OCI-LY7 (cell line): ENCODE results near the gene DIAPH1. TPM values are rescaled to one million over a fixed set of nuclear protein-coding genes. Genes with fewer than 3 reads are reported as not detected.

ENCODE experiments used
- BruUV-seq: library from RNA; stranded (reverse); fragments of 400-500 nt; replicated peaks from 2 replicates; lab custom pipeline; 2021; lab: Mats Ljungman, UMichigan
- CTCF ChIA-PET: fragments of 300-600 bp; sonication (Branson Sonifier 250); formaldehyde crosslinking; loops from one replicate; lab custom pipeline; 2022; ENCODE audit warnings: antibody characterized with exemption; ENCODE audit not compliant: unreplicated experiment; lab: Charles Lee
- POLR2A ChIA-PET: fragments of 300-600 bp; sonication (Branson Sonifier 250); formaldehyde crosslinking; loops from one replicate; lab custom pipeline; 2022; ENCODE audit warnings: antibody characterized with exemption; lab: Charles Lee
- DNase-seq: peaks from one replicate; pipeline ENCODE4 v3.0.0-alpha.2; 2015; ENCODE audit warnings: low spot score
- H2AFZ ChIP-seq: fragments of 200-600 bp; sonication (generic), shearing (Covaris generic); 2 replicates; pipeline ENCODE4 v1.6.1; 2014; ENCODE audit warnings: mild to moderate bottlenecking, antibody characterized with exemption, low read length, moderate library complexity
- H3K27ac ChIP-seq: fragments of 200-600 bp; sonication (generic); 2 replicates; pipeline ENCODE4 v1.5.1; 2014; ENCODE audit warnings: mixed run types, low read depth, mild to moderate bottlenecking, moderate library complexity, low read length, inconsistent platforms; ENCODE audit not compliant: poor library complexity, severe bottlenecking
- H3K36me3 ChIP-seq: fragments of 200-600 bp; sonication (generic); 2 replicates; pipeline ENCODE4 v1.6.1; 2014; ENCODE audit warnings: mild to moderate bottlenecking, antibody characterized with exemption, low read length, moderate library complexity, mixed read lengths; ENCODE audit not compliant: insufficient read depth
- H3K4me1 ChIP-seq: fragments of 200-600 bp; sonication (generic); 2 replicates; pipeline ENCODE4 v1.5.1; 2014; ENCODE audit warnings: mild to moderate bottlenecking, low read length; ENCODE audit not compliant: insufficient read depth, poor library complexity, severe bottlenecking
- H3K4me2 ChIP-seq: fragments of 200-600 bp; sonication (generic); 2 replicates; pipeline ENCODE4 v1.6.1; 2014; ENCODE audit warnings: mild to moderate bottlenecking, low read length
- H3K4me3 ChIP-seq: fragments of 200-600 bp; sonication (generic); 2 replicates; pipeline ENCODE4 v1.5.1; 2014; ENCODE audit warnings: mild to moderate bottlenecking, low read depth, low read length; ENCODE audit not compliant: poor library complexity, severe bottlenecking
- H3K79me2 ChIP-seq: fragments of 200-600 bp; sonication (generic); 2 replicates; pipeline ENCODE4 v1.6.1; 2016; ENCODE audit warnings: low read depth, mild to moderate bottlenecking, low read length, moderate library complexity, mixed read lengths; ENCODE audit not compliant: insufficient read depth
- H3K9me2 ChIP-seq: fragments of 200-600 bp; sonication (generic); 2 replicates; pipeline ENCODE4 v1.6.1; 2016; ENCODE audit warnings: mild to moderate bottlenecking, low read length, mixed read lengths; ENCODE audit not compliant: insufficient read depth
- H3K9me3 ChIP-seq: fragments of 200-600 bp; sonication (generic); 2 replicates; pipeline ENCODE4 v1.6.1; 2014; ENCODE audit warnings: mild to moderate bottlenecking, mixed run types, low read length, mixed read lengths
- H4K20me1 ChIP-seq: fragments of 200-600 bp; sonication (generic); 2 replicates; pipeline ENCODE4 v1.6.1; 2014; ENCODE audit warnings: mild to moderate bottlenecking, antibody characterized with exemption, low read length, moderate library complexity, mixed read lengths; ENCODE audit not compliant: insufficient read depth
- EZH2phosphoT487 ChIP-seq: fragments of 200-600 bp; sonication (generic); IDR thresholded peaks from 2 replicates; pipeline ENCODE4 v1.6.1; 2018; ENCODE audit warnings: low read depth, borderline replicate concordance, mild to moderate bottlenecking, mixed run types, antibody characterized with exemption, low read length, moderate library complexity, mixed read lengths
- intact Hi-C: fragments of 100-400 bp; cut with micrococcal nuclease; formaldehyde crosslinking; loops from one replicate; pipeline ENCODE4 v1.10.0; 2022; ENCODE audit not compliant: unreplicated experiment
- total RNA-seq, 2 experiments: library from RNA; depleted of rRNA in 1 of 2; stranded (reverse); fragments of >200 nt in 1 of 2; shearing (Covaris generic) in 1 of 2; gene quantifications; 2 replicates each; pipeline ENCODE4 v1.2.3, GENCODE V29; 2014 to 2022
- TF ChIP-seq, protein P1 (sequence below): fragments of 200-600 bp; sonication (generic); conservative IDR thresholded peaks from 2 replicates; pipeline ENCODE4 v1.5.1; 2014; ENCODE audit warnings: mild to moderate bottlenecking, antibody characterized with exemption, low read length, moderate library complexity, mixed read lengths

Gene DIAPH1
- total RNA-seq, 2 experiments from 2014 or later: 78.8 to 174 TPM

GRCh38 chr5:141528291-141528984 lies 90.4 kb downstream of the DIAPH1 start:
- Histone ChIP-seq H3K4me3 (peak overlapping the region; percentile 66), H2AFZ (peak overlapping the region; percentile 7; the same call in 1 of the 2 replicates), H3K9me3 (no peaks in the 10 kb centered on the region), H3K4me2 (peak overlapping the region; percentile 85), H4K20me1 (no peaks in the 10 kb centered on the region), H3K4me1 (peaks cover 85% of the 10 kb centered on the region), H3K9me2 (no peaks in the 10 kb centered on the region), H3K27ac (peak overlapping the region; percentile 98), H3K79me2 (peaks cover 26% of the 10 kb centered on the region; the same call in 1 of the 2 replicates), H3K36me3 (peaks cover 72% of the 10 kb centered on the region)
- no peak for TF ChIP-seq EZH2phosphoT487
- TF ChIP-seq, protein P1, sequence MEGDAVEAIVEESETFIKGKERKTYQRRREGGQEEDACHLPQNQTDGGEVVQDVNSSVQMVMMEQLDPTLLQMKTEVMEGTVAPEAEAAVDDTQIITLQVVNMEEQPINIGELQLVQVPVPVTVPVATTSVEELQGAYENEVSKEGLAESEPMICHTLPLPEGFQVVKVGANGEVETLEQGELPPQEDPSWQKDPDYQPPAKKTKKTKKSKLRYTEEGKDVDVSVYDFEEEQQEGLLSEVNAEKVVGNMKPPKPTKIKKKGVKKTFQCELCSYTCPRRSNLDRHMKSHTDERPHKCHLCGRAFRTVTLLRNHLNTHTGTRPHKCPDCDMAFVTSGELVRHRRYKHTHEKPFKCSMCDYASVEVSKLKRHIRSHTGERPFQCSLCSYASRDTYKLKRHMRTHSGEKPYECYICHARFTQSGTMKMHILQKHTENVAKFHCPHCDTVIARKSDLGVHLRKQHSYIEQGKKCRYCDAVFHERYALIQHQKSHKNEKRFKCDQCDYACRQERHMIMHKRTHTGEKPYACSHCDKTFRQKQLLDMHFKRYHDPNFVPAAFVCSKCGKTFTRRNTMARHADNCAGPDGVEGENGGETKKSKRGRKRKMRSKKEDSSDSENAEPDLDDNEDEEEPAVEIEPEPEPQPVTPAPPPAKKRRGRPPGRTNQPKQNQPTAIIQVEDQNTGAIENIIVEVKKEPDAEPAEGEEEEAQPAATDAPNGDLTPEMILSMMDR: no peak
- no peak for DNase-seq
- intact Hi-C loops: loop anchor here (5.0 kb wide), 1 partner anchor 109 kb away; the partner anchor contains the start of genes HDAC3 and RELL2
- TSS peak; percentile 67 for BruUV-seq
- CTCF ChIA-PET: interaction anchor here (0.6 to 11.2 kb wide), 7 partner anchors 17 to 1756 kb away, joined by 3 to 138 read pairs (median 3); partner anchors contain the start of gene PCDHGC3
- POLR2A ChIA-PET: interaction anchor here (0.6 to 13.7 kb wide), 13 partner anchors 9 to 53 kb away, joined by 3 to 328 read pairs (median 5); partner anchors contain the start of genes PCDHGC3 and PCDHGC4

DNA sequence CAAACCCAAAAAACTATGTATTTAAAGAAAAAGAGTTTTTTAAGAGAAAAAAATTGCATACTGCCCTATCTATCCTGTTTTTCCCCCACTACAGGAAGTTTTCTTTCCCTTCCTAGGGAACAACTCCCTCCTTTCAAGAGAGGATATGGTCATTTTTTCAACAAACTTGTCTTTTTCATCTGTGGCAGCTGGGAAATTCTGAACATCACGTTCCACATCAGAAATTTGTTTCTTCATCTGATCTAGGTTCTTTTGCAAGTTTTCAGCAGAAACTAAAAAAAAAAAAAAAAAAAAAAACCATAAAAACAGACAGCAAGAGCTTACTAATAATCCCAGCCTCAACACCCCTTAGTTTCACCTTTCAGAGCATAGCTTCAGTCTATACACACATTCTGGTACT lies 91.4 kb downstream of the DIAPH1 start:
- H4K20me1 ChIP-seq: no peaks in the 10 kb centered on the region
- TF ChIP-seq EZH2phosphoT487: no peak
- TF ChIP-seq, protein P1: no peak

More for the DNA sequence above, 91.4 kb downstream of the DIAPH1 start:
- peaks cover 96% of the 10 kb centered on the region for H3K4me1 ChIP-seq
- CTCF ChIA-PET: interaction anchor here (1.3 to 11.2 kb wide), 2 partner anchors 16 to 52 kb away, joined by 4 to 138 read pairs; partner anchors contain the start of gene PCDHGC3
- BruUV-seq: no TSS peak
- peak overlapping the region; percentile 66 for H3K4me3 ChIP-seq
- H3K79me2 ChIP-seq: peaks cover 31% of the 10 kb centered on the region; the same call in 1 of the 2 replicates
- H3K27ac ChIP-seq: peak overlapping the region; percentile 98
- DNase-seq: no peak
- intact Hi-C loops: loop anchor here (5.0 kb wide), 1 partner anchor 110 kb away; the partner anchor contains the start of genes HDAC3 and RELL2
- H2AFZ ChIP-seq: no peak overlapping the region
- no peaks in the 10 kb centered on the region for H3K9me2 ChIP-seq
- peak overlapping the region; percentile 85 for H3K4me2 ChIP-seq
- no peaks in the 10 kb centered on the region for H3K9me3 ChIP-seq
- peaks cover 72% of the 10 kb centered on the region for H3K36me3 ChIP-seq
- POLR2A ChIA-PET: interaction anchor here (0.6 to 13.7 kb wide), 8 partner anchors 16 to 1122 kb away, joined by 3 to 328 read pairs (median 6); partner anchors contain the start of gene PCDHGC3
